ENCODE data around the gene COQ8A.

Gene COQ8A

GRCh38 chr1:227003165-227003564 lies 63.1 kb downstream of the COQ8A start:
- POLR2A ChIA-PET (ENCODE audit: low non-redundant PET): no interaction called here

GRCh38 chr1:227004796-227005195 lies 64.7 kb downstream of the COQ8A start:
- no peak for TF ChIP-seq CTCF (conservative IDR thresholded peaks at IDR 0.05; ENCODE audit: low read depth)
- H3K27ac ChIP-seq: no peak overlapping the region
- DNase-seq (ENCODE audit: low spot score): no peak
- ChIA-PET CTCF (no interaction called here), POLR2A (ENCODE audit: low non-redundant PET) (no interaction called here)

More at GRCh38 chr1:227003165-227003564, 63.1 kb downstream of the COQ8A start:
- H3K27ac ChIP-seq: no peak overlapping the region
- CTCF ChIA-PET: no interaction called here
- no peak for TF ChIP-seq CTCF (conservative IDR thresholded peaks at IDR 0.05; ENCODE audit: low read depth)
- DNase-seq (ENCODE audit: low spot score): no peak

GRCh38 chr1:227006226-227006796 lies 66.2 kb downstream of the COQ8A start:
- no peak for TF ChIP-seq CTCF (conservative IDR thresholded peaks at IDR 0.05; ENCODE audit: low read depth)
- H3K27ac ChIP-seq: no peak overlapping the region
- DNase-seq (ENCODE audit: low spot score): no peak
- CTCF ChIA-PET: interaction anchor here (0.6 kb wide), 1 partner anchor 16 kb away, joined by 4 read pairs; no protein-coding TSS in a partner anchor
- POLR2A ChIA-PET (ENCODE audit: low non-redundant PET): no interaction called here

- no peak for TF ChIP-seq CTCF (conservative IDR thresholded peaks at IDR 0.05; ENCODE audit: low read depth)
- no peak for DNase-seq (ENCODE audit: low spot score)
- ChIA-PET POLR2A (ENCODE audit: low non-redundant PET) (no interaction called here), CTCF (interaction anchor here (0.7 to 0.8 kb wide), 3 partner anchors 13 to 475 kb away, joined by 3 to 5 read pairs (median 3); no protein-coding TSS in a partner anchor)
- H3K27ac ChIP-seq: no peak overlapping the region
Measured at GRCh38 chr1:227009937-227010336, 69.8 kb downstream of the COQ8A start.

- DNase-seq (ENCODE audit: low spot score): no peak
- no peak overlapping the region for H3K27ac ChIP-seq
- POLR2A ChIA-PET (ENCODE audit: low non-redundant PET): no interaction called here
- no peak for TF ChIP-seq CTCF (conservative IDR thresholded peaks at IDR 0.05; ENCODE audit: low read depth)
- CTCF ChIA-PET: interaction anchor here (0.7 to 1.1 kb wide), 4 partner anchors 8 to 476 kb away, joined by 3 to 5 read pairs (median 3); no protein-coding TSS in a partner anchor
Measured at GRCh38 chr1:227010645-227011044, 70.6 kb downstream of the COQ8A start.

- CTCF ChIA-PET: interaction anchor here (0.6 kb wide), 1 partner anchor 26 kb away, joined by 3 read pairs; no protein-coding TSS in a partner anchor
Measured at GRCh38 chr1:227016990-227017389, 76.9 kb downstream of the COQ8A start.

More at GRCh38 chr1:227016990-227017389, 76.9 kb downstream of the COQ8A start:
- POLR2A ChIA-PET (ENCODE audit: low non-redundant PET): no interaction called here
- TF ChIP-seq CTCF (conservative IDR thresholded peaks at IDR 0.05; ENCODE audit: low read depth): no peak
- no peak for DNase-seq (ENCODE audit: low spot score)
- no peak overlapping the region for H3K27ac ChIP-seq

All from RWPE1 (cell line).